ENCODE results near the gene NCEH1.

DNA sequence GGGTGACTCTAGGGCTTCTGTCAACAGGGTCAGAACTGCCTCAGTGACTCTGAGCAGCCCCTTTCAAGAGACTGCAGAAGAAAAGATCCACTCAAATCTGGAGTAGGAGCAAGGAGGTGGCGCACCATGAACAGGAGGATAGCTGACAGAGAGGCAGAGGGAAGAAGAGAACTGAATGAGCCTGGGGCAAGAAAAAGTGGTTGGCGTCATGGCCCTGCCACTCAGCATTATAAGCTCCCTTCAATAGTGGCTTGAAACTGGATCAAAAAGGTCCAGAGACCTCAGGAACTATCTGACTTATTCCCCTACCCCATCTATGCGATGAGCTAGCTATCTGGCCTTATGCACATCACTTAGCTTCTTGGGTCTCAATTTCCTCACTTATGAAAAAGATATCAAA is 66.6 kb downstream of the NCEH1 start:
- TF ChIP-seq, protein P1, sequence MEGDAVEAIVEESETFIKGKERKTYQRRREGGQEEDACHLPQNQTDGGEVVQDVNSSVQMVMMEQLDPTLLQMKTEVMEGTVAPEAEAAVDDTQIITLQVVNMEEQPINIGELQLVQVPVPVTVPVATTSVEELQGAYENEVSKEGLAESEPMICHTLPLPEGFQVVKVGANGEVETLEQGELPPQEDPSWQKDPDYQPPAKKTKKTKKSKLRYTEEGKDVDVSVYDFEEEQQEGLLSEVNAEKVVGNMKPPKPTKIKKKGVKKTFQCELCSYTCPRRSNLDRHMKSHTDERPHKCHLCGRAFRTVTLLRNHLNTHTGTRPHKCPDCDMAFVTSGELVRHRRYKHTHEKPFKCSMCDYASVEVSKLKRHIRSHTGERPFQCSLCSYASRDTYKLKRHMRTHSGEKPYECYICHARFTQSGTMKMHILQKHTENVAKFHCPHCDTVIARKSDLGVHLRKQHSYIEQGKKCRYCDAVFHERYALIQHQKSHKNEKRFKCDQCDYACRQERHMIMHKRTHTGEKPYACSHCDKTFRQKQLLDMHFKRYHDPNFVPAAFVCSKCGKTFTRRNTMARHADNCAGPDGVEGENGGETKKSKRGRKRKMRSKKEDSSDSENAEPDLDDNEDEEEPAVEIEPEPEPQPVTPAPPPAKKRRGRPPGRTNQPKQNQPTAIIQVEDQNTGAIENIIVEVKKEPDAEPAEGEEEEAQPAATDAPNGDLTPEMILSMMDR (conservative IDR thresholded peaks at IDR 0.05) = no peak
- TF ChIP-seq EZH2 (IDR thresholded peaks at IDR 0.05; ENCODE audit: low read depth) = no peak
